Retinal pigment epithelial cell (primary cell): ENCODE data around the gene RFC4.

Experiments
- DNase-seq: peaks from one replicate; pipeline ENCODE4 v3.0.0-alpha.2; 2010; ENCODE audit warnings: low read depth
- H3K4me3 ChIP-seq: 2 replicates; pipeline ENCODE4 v1.5.1; 2011; ENCODE audit warnings: mild to moderate bottlenecking, low read length, control low read depth, moderate library complexity
- CTCF ChIP-seq: conservative IDR thresholded peaks from 2 replicates; pipeline ENCODE4 v1.5.1; 2011; ENCODE audit warnings: low read depth, low read length, control low read depth, inconsistent platforms

The RFC4 gene

DNA sequence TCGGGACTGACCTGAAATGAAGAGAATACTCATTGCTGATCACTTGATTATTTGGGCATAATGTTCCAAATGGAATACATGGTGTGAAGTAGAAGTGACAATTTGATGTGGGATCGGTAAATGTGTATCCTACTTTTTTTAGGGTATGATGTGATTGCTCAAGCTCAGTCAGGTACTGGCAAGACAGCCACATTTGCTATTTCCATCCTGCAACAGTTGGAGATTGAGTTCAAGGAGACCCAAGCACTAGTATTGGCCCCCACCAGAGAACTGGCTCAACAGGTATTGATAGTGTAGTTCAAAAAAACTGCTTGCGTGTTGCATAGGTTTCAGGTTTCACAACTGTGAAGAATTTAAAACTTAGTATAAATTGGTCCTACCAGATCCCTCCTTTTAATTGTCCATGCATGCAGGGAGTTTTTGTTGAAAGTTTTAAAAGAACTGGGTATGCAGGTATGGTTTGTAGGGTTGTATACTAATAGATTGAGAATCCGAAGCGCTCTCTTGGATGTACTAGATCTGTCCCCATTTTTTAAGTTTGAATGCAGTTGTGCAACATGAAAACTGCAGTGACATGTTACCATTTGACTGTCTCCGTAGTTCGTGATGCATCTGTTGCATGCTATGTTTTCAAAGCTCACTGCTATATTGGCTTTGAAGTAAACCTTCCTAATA lies 21.3 kb downstream of the RFC4 start:
- peak overlapping the region; percentile 100 for H3K4me3 ChIP-seq
- no peak for TF ChIP-seq CTCF
- no peak for DNase-seq

GRCh38 chr3:186783731-186784515 lies 22.4 kb downstream of the RFC4 start:
- peak overlapping the region; percentile 100 for H3K4me3 ChIP-seq
- no peak for TF ChIP-seq CTCF
- DNase-seq, result no peak

DNA sequence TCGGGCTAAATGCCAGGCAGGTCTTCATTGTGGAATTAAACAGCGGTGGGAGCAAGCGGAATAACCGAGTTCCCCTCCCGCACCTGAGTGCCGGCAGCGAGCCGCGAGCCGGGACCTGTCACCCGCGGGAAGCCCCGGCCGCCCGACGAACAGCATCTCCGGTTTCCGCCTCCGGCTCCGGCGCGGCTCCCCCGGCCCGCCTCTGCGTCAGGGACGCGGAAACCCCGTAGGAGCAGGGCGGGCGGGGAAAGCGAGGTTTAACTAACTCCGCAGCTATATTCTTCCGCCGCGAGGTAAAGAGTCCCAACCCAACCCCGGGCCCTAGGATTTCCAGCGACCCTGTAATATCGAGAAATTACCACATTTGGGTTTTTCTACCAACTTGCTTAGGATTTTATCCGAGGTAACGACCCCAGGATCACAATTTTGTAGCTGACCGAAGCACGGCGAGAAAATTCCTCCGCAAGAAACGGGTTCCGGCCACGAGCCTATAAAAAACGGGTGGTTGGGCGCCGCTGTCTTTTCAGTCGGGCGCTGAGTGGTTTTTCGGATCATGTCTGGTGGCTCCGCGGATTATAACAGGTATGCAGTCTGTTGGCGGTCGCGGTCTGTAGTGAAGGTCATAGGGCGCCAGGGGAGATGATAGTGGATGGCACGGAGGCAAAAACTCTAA lies 23.1 kb downstream of the RFC4 start, which contains the start of gene EIF4A2:
TSS of gene EIF4A2 (plus strand) at position 520 of the 673 bp plus-strand sequence. CDS start at position 554, 34 bp downstream.
- TF ChIP-seq CTCF, result no peak
- peak; percentile 60 for DNase-seq
- peak within 1 kb of the TSS; percentile 100 for H3K4me3 ChIP-seq

DNA sequence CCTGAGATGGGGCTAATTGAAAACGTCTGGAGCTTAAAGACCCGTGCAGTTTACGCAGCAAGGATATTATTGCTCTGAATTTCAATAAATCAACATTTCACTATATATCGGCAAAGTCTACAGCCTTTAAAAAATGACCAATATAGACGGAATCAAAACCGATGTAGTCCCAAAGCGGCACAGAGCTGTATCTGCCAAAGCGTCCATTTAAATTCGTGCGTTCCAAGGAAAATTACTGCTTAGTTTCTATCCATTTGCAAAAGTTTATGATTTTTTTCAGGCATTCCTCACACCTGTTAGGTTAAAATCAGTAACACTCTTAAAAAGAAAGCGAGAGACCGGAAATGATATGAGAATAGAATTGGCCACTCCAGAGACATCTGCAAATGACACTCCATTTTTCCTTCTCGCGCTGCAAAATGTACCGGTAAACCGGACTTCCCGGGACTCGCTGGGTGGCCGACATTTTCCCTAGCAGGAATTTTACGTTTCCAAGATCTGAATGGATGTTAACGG lies 23.7 kb downstream of the RFC4 start:
- peak overlapping the region; percentile 100 for H3K4me3 ChIP-seq
- DNase-seq, result no peak
- no peak for TF ChIP-seq CTCF

DNA sequence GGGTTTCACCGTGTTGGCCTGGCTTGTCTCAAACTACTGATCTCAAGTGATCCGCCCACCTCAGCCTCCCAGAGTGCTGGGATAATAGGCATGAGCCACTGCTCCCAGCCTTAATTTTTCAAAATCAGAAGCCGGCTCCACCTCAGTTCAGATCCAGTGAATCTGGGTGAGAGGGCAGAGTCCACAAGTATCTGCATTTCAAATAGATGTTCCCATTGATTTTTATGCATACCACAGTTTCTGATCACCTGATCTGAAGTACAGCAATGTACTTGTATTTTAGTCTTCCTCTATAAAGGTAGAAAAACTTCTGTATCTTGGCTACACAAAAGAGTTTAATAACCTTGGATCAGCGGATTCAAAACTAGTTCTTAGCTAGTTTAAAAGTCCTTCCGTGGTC lies 27.1 kb downstream of the RFC4 start:
- no peak overlapping the region for H3K4me3 ChIP-seq
- TF ChIP-seq CTCF, result no peak
- no peak for DNase-seq

DNA sequence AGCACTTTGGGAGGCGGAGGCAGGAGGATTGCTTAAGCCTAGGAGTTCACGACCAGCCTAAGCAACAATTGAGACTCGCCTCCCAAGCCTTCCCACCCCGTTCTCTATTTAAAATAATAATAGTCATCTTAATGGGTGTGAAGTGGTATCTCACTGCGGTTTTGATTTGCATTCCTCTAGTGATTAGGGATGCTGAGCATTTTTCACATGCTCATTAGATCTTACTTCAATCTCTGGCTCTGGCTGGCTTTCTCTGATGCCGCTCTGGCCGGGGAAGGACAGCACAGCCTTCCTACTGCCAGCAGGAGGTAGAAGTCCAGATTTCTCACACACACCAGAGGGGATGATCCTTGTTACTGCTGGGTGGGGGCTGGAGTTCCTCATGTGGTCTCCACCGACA lies 30.3 kb downstream of the RFC4 start:
- DNase-seq, result peak; percentile 93
- TF ChIP-seq CTCF, result peak; percentile 69
- H3K4me3 ChIP-seq, result no peak overlapping the region
